GM21515 (cell line): ENCODE data around the gene PMVK.

Experiments used
- ATAC-seq: cut with Tn5 transposase; IDR thresholded peaks from one replicate; pipeline ENCODE4 v1.9.1; 2021; ENCODE audit not compliant: unreplicated experiment

Gene PMVK

DNA sequence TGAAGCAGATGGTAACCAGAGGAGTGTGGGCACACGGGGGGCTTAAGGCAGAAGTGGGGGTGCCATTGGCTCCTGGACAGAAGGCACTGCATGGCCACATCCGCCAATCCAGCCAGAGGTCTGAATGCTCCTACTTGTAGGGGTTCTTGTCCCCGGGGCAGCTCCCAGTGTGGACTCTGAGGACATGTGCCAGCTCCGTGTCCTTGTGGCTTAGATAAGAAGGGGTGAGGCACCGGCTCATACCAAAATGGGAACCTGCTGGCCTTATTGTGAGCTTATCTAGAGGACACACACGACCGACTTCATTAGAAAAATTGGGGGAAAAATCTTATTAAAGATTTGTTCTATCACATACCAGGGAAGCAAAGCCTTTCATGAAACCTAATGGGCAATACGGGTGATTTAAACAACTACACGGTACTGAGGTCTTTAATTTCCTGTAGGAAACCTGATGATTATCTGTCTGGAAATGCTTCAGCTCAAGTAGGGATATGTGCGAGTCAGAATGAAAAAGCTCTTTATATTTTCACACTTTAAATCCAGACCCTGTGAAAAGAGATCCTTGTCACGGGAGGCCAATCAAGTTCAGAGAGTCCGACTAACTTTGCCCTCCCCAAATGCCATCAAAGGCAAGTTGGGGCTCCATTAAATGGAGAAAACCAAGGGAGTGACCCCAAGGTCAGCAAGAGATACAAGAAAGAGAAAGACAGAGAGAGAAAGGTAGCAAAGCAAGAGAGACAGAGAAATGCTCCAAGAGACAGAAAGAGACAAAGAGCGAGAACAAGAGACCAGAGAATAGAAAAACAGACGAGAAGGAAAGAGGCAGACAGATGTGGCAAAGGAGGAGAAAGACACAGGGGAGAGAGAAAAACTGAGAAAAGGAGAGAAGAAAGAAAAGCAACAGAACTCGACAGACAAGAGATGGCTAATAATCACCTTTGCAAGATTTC lies 52.3 kb downstream of the PMVK start:
- ATAC-seq = no peak

DNA sequence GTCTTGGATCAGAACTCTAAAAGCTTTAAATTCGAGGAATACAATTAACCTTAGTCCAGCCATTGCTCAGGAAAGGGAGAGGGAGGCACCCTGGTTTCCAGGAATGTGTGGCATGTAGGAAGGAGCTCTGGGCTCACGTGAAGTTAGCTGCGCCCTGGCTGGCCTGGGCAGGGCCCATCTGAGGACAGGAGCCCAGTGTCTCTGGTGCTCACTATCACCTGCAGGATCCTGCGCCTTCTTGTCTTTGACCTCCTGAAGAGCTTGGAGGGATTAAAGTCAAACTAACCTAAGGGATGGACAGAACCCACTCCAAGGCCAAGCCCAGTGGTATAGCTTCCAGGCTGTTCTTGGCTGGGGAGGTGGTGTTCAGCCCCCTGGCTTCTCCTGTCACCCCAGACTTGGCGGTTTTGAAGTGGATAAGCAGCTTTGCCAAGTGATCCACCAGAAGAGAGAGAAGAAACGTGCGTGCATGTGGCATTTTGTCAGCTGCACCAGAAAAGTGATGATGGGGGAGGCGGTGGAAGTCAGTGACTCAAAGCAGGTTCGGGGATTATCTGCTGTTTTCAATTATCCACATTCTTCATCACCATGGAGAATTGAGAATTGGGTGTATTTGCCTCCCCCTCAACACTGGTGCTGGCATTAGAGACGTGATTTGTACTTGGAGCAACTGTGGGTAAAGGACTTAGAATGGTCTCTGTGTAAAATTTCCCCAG lies 54.5 kb downstream of the PMVK start:
- no peak for ATAC-seq

DNA sequence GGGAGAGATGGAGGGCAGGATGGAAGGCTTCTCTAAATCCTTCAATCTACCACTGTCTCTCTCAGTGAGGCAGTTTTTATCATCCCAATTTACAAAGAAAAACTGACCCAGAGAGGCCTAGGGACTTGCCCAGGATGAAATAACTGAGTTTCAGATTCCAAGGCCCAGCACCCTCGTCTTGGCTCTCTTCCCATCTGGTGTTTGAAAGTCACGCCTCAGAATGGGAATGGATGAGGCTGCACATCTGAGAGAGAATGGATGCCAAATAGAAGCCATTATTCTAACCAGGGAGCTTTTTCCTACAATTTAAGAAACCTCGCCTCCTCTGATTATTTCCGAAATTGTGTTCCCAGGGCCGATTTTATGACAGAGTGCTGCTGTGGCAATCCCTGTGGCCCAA lies 55.8 kb downstream of the PMVK start:
- no peak for ATAC-seq

DNA sequence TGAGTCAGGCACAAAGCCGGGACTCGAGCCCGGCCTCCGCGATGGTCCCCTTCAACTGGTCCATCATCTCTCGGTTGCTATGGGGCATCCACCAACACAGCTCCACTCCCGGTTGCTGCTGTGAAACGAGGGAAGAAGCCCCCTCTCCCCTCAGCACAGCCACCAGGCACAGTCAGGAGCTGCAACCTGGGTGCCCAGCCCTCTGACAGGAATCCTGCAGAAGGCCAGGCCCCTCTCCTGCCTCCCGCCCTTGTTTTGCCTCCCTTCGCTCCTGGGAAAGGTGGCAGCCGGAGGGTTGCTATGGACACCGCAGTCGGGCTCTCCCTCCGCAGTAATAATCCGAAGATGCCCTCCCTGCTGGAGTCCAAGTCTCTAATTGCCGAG lies 57.5 kb downstream of the PMVK start:
- ATAC-seq = no peak

DNA sequence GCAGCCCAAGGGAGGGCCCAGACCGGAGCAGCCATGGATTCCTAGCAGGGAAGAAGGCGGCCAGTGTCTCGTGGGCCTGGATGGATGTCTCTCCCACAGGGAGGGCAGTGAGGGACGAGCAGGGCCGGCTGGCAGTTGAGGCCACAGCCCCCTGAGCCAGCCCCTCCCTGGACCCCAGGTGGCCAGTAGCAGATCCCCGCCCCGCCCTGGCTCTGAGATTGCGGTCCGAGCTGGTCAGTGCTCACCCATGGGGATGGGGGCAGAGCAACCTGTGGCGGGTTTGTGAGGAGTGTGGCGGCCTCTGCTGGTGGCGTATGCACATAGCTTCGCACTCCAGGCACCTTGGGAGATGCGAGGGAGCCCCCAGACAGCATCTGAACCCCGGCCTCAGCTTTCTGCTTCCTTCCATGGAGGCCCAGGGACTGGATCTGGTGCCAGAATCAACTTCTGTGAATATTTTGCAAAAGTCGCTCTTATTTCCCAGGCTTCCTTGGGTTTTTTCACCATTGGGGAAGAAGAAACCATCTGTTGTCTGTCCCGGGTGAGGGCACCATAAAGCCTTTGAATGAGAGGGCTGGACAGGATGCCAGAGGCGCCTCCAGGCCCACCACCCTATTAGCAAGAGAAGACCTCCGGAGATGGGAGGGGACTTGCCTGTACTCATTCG lies 58.0 kb downstream of the PMVK start:
- no peak for ATAC-seq

DNA sequence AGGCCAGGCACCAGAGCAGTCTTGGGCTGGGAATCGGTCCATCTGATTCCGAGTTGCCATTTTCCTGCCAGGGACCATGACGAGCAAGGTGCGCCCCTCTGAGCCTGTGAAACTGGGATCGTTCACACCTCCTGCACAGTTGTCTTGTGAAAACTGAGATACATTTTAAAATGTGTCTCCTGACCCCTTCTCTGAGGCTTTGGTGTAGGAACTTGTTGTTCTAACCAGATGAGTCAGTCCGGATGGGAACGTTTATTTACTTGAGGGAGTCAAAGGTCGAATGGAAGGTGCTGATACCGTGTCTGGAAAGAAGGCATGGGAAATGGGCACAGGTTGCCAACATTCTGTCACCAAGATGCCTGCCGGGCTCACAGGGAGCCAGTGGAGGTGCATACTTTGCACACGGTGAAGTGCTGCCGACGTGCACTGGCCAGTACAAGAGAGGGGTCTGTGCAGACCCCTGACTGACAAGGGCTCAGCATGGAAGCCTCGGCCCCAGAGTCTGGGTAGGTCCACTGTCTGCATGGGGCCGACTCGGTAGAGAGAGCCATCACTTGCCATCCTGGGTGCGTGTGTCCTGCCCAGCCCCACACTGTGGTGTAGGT lies 59.0 kb downstream of the PMVK start:
- no peak for ATAC-seq

DNA sequence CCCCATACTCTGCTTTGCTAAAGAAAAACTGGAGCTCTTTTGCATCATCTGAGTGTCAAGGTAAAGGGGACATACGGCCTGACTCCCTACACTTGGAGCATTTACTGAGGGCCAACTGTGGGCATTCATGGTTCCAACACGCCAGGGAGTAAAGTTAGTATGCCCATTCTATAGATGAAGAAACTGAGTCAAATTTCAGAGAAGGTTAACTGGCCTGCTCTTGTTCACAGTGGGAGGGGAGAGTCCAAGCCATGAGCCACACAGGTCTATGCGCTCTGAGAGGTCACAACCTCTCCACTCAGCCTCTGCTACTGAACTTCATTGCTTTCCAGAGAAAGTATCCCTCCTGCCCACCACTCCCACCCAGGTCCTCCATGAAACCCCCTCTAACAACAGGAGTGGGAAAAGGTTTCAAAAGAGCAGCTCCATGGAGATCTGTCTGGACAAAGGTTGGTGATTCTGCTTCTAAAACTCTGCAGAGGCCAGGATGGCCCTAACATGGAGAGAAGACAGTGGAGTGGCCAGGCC lies 59.6 kb downstream of the PMVK start:
- ATAC-seq = no peak
